VCaP (cell line): ENCODE results near the gene SASH3.

Experiments used
- H3K27ac ChIP-seq: fragments of 450-650 bp; 2 replicates; pipeline ENCODE4 v1.5.1; 2017
- CTCF ChIP-seq: fragments of 450-650 bp; conservative IDR thresholded peaks from 2 replicates; pipeline ENCODE4 v1.5.1; 2017; ENCODE audit warnings: mild to moderate bottlenecking, moderate library complexity

SASH3 gene

GRCh38 chrX:129842510-129843208 lies 62.9 kb downstream of the SASH3 start:
- no peak for TF ChIP-seq CTCF
- H3K27ac ChIP-seq, result peak overlapping the region; percentile 86

- no peak for TF ChIP-seq CTCF
- H3K27ac ChIP-seq, result peak overlapping the region; percentile 86
Measured at GRCh38 chrX:129843209-129843458, 63.4 kb downstream of the SASH3 start.

GRCh38 chrX:129843459-129844306 lies 63.9 kb downstream of the SASH3 start, which contains the start of gene ZDHHC9:
Gene ZDHHC9, minus strand, starts transcription at chrX:129843886. Its CDS starts 1,941 bp downstream, at chrX:129841945.
- H3K27ac ChIP-seq, result peak within 1 kb of the TSS; percentile 86

More at GRCh38 chrX:129843459-129844306, 63.9 kb downstream of the SASH3 start, which contains the start of gene ZDHHC9:
- no peak for TF ChIP-seq CTCF
